NCI-H1048 (cell line): ENCODE measurements around the gene LCOR.
"Not testable (repeated sequence)": the region's sequence is repeated elsewhere in the genome, so short reads cannot be mapped to it uniquely, and the experiment has no call there.

ENCODE experiments used
- DNase-seq: peaks from one replicate; lab custom pipeline; 2025; lab: John Stamatoyannopoulos, UW

LCOR gene

GRCh38 chr10:96831867-96832720 is at the start of gene LCOR:
TSS of gene LCOR (plus strand) at chr10:96832298. CDS start at chr10:96949058, 116,760 bp downstream.
- peak; percentile 51 for DNase-seq

- DNase-seq: no peak
Observed at GRCh38 chr10:96784253-96784652, 47.8 kb upstream of the LCOR start.

- peak; percentile 16 for DNase-seq
Observed at GRCh38 chr10:96789571-96790108, 42.5 kb upstream of the LCOR start.

- no peak for DNase-seq
Observed at GRCh38 chr10:96791902-96792301, 40.2 kb upstream of the LCOR start.

GRCh38 chr10:96794836-96795733 is 37.0 kb upstream of the LCOR start:
- DNase-seq: no peak

GRCh38 chr10:96797485-96797884 is 34.6 kb upstream of the LCOR start:
- DNase-seq: no peak

- DNase-seq: no peak
Observed at GRCh38 chr10:96803288-96803664, 28.8 kb upstream of the LCOR start.

- DNase-seq: no peak
Observed at GRCh38 chr10:96814264-96814663, 17.8 kb upstream of the LCOR start.

- DNase-seq: not testable (repeated sequence)
Observed at GRCh38 chr10:96818971-96819370, 13.1 kb upstream of the LCOR start.

GRCh38 chr10:96820765-96821164 is 11.3 kb upstream of the LCOR start:
- no peak for DNase-seq

- no peak for DNase-seq
Observed at GRCh38 chr10:96826438-96826837, 5.7 kb upstream of the LCOR start.

- DNase-seq: no peak
Observed at GRCh38 chr10:96828609-96829008, 3.5 kb upstream of the LCOR start.

GRCh38 chr10:96829029-96829773 is 2.9 kb upstream of the LCOR start:
- DNase-seq: no peak

GRCh38 chr10:96830511-96831199 is 1.4 kb upstream of the LCOR start:
- DNase-seq: peak; percentile 45

GRCh38 chr10:96831200-96831866 is 765 bp upstream of the LCOR start:
- DNase-seq: no peak

- peak; percentile 49 for DNase-seq
Observed at GRCh38 chr10:96832721-96833219, 672 bp downstream of the LCOR start.

- peak; percentile 81 for DNase-seq
Observed at GRCh38 chr10:96833220-96834001, 1.3 kb downstream of the LCOR start.

- DNase-seq: no peak
Observed at GRCh38 chr10:96834120-96834519, 2.0 kb downstream of the LCOR start.

GRCh38 chr10:96835899-96836298 is 3.8 kb downstream of the LCOR start:
- no peak for DNase-seq

GRCh38 chr10:96838529-96838928 is 6.4 kb downstream of the LCOR start:
- DNase-seq: no peak
